Endothelial cell (in vitro differentiated cells): ENCODE measurements around the gene LYPD3. TPM values are rescaled to one million over a fixed set of nuclear protein-coding genes. Genes with fewer than 3 reads are reported as not detected.

Experiments used
- DNase-seq: peaks from one replicate; pipeline ENCODE4 v3.0.0; 2021; ENCODE audit warnings: low spot score
- H3K27ac Mint-ChIP-seq: one replicate; pipeline ENCODE4 v1.8.0; 2021; ENCODE audit warnings: mixed read lengths, inconsistent platforms; ENCODE audit not compliant: unreplicated experiment
- H3K27me3 Mint-ChIP-seq: one replicate; pipeline ENCODE4 v1.8.0; 2021; ENCODE audit warnings: mild to moderate bottlenecking, moderate library complexity, mixed read lengths, inconsistent platforms; ENCODE audit not compliant: unreplicated experiment
- H3K36me3 Mint-ChIP-seq: one replicate; pipeline ENCODE4 v1.8.0; 2021; ENCODE audit warnings: mild to moderate bottlenecking, low read depth, mixed read lengths, inconsistent platforms; ENCODE audit not compliant: unreplicated experiment
- H3K4me1 Mint-ChIP-seq: one replicate; pipeline ENCODE4 v1.8.0; 2021; ENCODE audit warnings: mild to moderate bottlenecking, mixed read lengths, inconsistent platforms; ENCODE audit not compliant: unreplicated experiment
- H3K4me3 Mint-ChIP-seq: one replicate; pipeline ENCODE4 v1.8.0; 2021; ENCODE audit warnings: mild to moderate bottlenecking, mixed read lengths, inconsistent platforms; ENCODE audit not compliant: unreplicated experiment
- H3K9me3 Mint-ChIP-seq: one replicate; pipeline ENCODE4 v1.8.0; 2021; ENCODE audit warnings: mixed read lengths, inconsistent platforms; ENCODE audit not compliant: unreplicated experiment
- CTCF ChIP-seq: fragments of 200-600 bp; sonication (generic); IDR thresholded peaks from one replicate; pipeline ENCODE4 v1.5.0; 2021; ENCODE audit warnings: antibody characterized with exemption; ENCODE audit not compliant: unreplicated experiment
- total RNA-seq: library from RNA; stranded (reverse); fragmentation: NEBNext Ultra II Directional; extraction: Animal tissue kit (Norgen Biotek cat#: 25700); gene quantifications from one replicate; pipeline ENCODE4 v1.2.1, GENCODE V29; 2021; ENCODE audit not compliant: unreplicated experiment

Gene LYPD3
- total RNA-seq, 1 donor from 2014 or later, result 0.67 TPM

GRCh38 chr19:43462383-43462782, 3.0 kb downstream of the LYPD3 start:
- no peak for DNase-seq
- H3K4me1 Mint-ChIP-seq, result peaks cover 5% of the 10 kb centered on the region
- peaks cover 16% of the 10 kb centered on the region for H3K27me3 Mint-ChIP-seq
- H3K27ac Mint-ChIP-seq, result no peak overlapping the region
- no peaks in the 10 kb centered on the region for H3K36me3 Mint-ChIP-seq
- H3K9me3 Mint-ChIP-seq, result no peaks in the 10 kb centered on the region
- TF ChIP-seq CTCF, result no peak
- H3K4me3 Mint-ChIP-seq, result no peak overlapping the region

- no peak for TF ChIP-seq CTCF
- no peaks in the 10 kb centered on the region for H3K9me3 Mint-ChIP-seq
- peaks cover 16% of the 10 kb centered on the region for H3K27me3 Mint-ChIP-seq
- no peak for DNase-seq
- H3K4me3 Mint-ChIP-seq, result no peak overlapping the region
- no peak overlapping the region for H3K27ac Mint-ChIP-seq
- H3K4me1 Mint-ChIP-seq, result peaks cover 5% of the 10 kb centered on the region
- no peaks in the 10 kb centered on the region for H3K36me3 Mint-ChIP-seq
Observed at GRCh38 chr19:43461303-43461702, 4.1 kb downstream of the LYPD3 start.

GRCh38 chr19:43460362-43461016, 4.9 kb downstream of the LYPD3 start:
- peaks cover 5% of the 10 kb centered on the region for H3K4me1 Mint-ChIP-seq
- H3K9me3 Mint-ChIP-seq, result no peaks in the 10 kb centered on the region
- no peak overlapping the region for H3K4me3 Mint-ChIP-seq
- H3K27me3 Mint-ChIP-seq, result peaks cover 16% of the 10 kb centered on the region
- no peaks in the 10 kb centered on the region for H3K36me3 Mint-ChIP-seq
- TF ChIP-seq CTCF, result no peak
- no peak overlapping the region for H3K27ac Mint-ChIP-seq
- DNase-seq, result no peak

- no peak overlapping the region for H3K4me3 Mint-ChIP-seq
- peaks cover 11% of the 10 kb centered on the region for H3K27me3 Mint-ChIP-seq
- no peaks in the 10 kb centered on the region for H3K9me3 Mint-ChIP-seq
- TF ChIP-seq CTCF, result no peak
- no peaks in the 10 kb centered on the region for H3K4me1 Mint-ChIP-seq
- no peak for DNase-seq
- no peak overlapping the region for H3K27ac Mint-ChIP-seq
- H3K36me3 Mint-ChIP-seq, result no peaks in the 10 kb centered on the region
Observed at GRCh38 chr19:43457809-43458208, 7.6 kb downstream of the LYPD3 start.

GRCh38 chr19:43455321-43456113, 9.9 kb downstream of the LYPD3 start:
- no peak for DNase-seq
- H3K9me3 Mint-ChIP-seq, result peaks cover 6% of the 10 kb centered on the region
- H3K27me3 Mint-ChIP-seq, result peaks cover 2% of the 10 kb centered on the region
- TF ChIP-seq CTCF, result no peak
- H3K4me3 Mint-ChIP-seq, result no peak overlapping the region
- peaks cover 4% of the 10 kb centered on the region for H3K36me3 Mint-ChIP-seq
- H3K4me1 Mint-ChIP-seq, result no peaks in the 10 kb centered on the region
- H3K27ac Mint-ChIP-seq, result no peak overlapping the region
